NOMO-1 (cell line): Measurements from ENCODE around the gene UBE2D1.
A peak's percentile ranks its signal among the peaks of the same experiment; 100 is the strongest.
"Not testable (repeated sequence)": the region's sequence is repeated elsewhere in the genome, so short reads cannot be mapped to it uniquely, and the experiment has no call there.

Experiments used
- DNase-seq, 2 experiments: peaks; one replicate each; lab custom pipeline; 2025; ENCODE audit not compliant: unreplicated experiment in 2 of 2; lab: John Stamatoyannopoulos, UW

UBE2D1 gene

GRCh38 chr10:58373442-58373827 is 38.6 kb downstream of the UBE2D1 start:
- no peak for DNase-seq

- no peak for DNase-seq
These were observed 47.7 kb downstream of the UBE2D1 start for GRCh38 chr10:58382489-58382995.

- DNase-seq = peak; percentile 83 to 96
These were observed 49.3 kb downstream of the UBE2D1 start for GRCh38 chr10:58384095-58384494.

DNA sequence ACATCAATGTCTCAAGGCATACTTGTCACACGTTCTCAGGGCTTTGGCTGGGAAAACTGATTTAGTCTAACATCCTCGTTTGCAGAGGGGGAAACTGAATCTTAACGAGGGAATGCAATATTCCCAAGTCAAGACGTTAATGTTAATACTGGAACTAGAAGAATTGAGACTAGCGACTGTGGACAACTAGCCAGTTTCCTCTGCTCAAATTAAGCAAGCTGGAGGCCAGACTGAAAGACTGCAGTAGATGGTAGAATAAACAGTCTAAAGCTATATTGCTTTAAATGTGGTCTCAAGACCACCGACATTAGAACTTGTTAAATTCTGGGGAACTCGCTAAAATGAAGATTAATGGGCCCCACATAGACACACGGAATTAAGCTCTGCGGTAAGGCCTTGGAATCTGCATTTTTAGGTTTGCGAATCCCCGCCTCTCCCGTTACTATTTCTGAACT is 49.8 kb downstream of the UBE2D1 start:
- DNase-seq = no peak

DNA sequence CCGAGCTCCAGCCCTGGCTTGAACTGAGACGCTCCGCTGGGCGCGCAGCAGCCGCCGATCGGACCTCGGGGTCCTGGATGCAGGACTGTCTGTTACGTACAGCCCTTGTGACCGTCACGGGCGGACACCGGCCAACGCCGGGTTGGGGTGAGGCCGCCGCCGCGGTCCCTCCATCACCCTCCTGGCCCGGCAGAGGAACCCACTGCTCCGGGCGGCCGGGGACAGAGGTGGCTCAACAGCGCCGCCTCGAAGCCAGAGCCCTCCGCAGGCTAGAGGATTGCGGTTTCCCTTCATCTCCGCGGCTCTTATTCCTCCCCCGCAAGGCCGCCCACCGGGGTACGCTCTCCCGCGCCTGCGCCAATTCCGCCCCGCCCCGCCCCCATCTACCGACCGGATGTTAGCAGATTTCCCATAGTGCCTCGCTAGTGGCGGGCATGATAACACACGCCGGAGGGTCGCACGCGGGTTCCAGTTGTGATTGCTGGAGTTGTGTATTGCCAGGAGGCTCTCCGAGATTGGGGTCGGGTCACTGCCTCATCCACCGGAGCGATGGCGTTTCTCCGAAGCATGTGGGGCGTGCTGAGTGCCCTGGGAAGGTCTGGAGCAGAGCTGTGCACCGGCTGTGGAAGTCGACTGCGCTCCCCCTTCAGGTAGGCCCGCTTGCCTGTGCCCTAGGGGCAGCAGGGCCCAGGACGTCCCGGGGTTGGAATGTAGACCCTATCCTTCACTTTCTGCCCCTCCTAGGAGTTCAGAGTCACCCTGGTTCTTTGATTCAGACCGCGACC is 50.4 kb downstream of the UBE2D1 start, which contains the start of gene TFAM:
TFAM (plus strand) TSS at position 412 of the 785 bp plus-strand sequence; CDS start at position 550, 138 bp downstream.
- peak; percentile 90 for DNase-seq

- peak in 1 of 2 experiments; percentile 20 for DNase-seq
These were observed 50.9 kb downstream of the UBE2D1 start for GRCh38 chr10:58385784-58386112.

GRCh38 chr10:58389024-58389423 is 54.2 kb downstream of the UBE2D1 start:
- no peak for DNase-seq

GRCh38 chr10:58393317-58393716 is 58.5 kb downstream of the UBE2D1 start:
- no peak for DNase-seq

- no peak for DNase-seq
These were observed 59.7 kb downstream of the UBE2D1 start for GRCh38 chr10:58394471-58394870.

DNA sequence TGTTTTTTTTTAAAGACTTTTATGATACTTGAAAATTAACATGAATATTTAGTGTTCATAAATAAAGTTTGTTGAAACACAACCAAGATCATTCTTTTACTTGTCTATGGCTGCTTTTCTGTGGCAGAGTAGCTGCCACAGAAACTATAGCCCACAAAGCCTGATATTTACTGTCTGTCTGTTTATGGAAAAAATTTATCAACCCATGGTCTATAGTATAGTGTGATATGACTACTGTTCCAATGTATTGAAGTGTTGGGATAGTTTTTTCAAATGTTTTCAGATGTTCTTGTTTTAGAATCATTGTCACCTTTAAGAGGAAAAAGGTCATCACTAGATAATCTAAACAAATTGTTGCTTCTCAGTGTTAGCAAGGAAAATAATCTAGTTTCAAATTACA is 61.3 kb downstream of the UBE2D1 start:
- DNase-seq = no peak

GRCh38 chr10:58397830-58398229 is 63.0 kb downstream of the UBE2D1 start:
- no peak for DNase-seq

DNA sequence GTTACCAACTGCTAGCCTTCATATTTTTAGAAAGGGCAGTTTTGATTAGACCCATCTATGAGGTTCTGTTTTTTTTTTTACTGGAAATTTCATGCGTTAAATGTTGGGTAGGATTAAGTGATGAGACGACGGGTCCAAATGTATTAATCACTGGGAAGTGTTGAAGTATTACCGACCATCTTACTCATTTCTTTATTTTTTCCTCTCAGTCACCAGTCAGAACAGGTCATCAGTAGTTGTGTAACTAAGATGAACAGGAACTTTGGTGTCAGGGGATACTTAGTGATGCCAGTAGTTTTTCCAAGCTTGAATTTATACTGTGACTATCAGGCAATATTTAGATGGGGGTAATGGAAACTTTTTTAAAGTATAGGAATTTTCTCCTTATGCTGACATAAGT is 64.6 kb downstream of the UBE2D1 start:
- DNase-seq = no peak

DNA sequence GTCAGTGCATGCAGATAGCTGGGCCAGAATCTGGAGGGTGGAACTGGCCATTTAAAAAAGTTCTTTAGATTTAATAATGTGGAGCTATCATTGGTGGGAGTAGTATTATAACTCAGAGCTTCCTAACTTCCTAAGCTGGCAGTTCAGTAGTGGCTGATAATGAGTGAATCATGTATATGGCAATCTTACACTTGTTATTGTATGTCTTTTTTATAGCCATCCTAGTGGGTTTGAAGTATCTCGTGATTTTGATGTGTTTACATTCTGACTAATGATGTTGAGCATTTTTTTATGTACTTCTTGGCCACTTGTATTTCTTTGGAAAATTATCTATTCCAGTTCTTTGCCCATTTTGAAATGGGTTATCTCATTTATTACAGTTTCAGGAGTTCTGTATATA is 65.8 kb downstream of the UBE2D1 start:
- DNase-seq = no peak

- DNase-seq = no peak
These were observed 69.2 kb downstream of the UBE2D1 start for GRCh38 chr10:58404001-58404400.

- no peak for DNase-seq
These were observed 75.3 kb downstream of the UBE2D1 start for GRCh38 chr10:58409956-58410610.

DNA sequence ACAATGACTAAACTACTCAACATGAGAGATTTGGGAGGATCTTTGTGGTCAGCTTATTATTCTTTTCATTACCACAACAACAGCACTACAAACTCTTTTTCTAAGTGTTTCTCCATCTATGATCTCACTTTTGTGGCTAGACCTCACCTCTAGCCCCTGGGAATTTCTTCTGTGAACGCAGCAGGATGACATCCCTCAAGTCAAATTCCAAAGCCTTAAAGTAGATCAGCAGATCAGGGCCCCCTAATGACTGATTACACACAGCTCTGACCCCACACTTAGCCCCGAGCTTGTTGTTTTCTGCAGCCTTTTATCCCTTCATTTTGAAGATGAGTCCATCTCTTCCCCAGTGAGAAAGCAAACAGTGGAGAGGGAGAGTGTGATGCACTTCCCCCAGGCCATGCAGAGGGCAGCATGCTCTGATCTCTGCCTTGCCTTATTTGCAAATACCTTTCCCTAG is 77.7 kb downstream of the UBE2D1 start:
- no peak for DNase-seq

DNA sequence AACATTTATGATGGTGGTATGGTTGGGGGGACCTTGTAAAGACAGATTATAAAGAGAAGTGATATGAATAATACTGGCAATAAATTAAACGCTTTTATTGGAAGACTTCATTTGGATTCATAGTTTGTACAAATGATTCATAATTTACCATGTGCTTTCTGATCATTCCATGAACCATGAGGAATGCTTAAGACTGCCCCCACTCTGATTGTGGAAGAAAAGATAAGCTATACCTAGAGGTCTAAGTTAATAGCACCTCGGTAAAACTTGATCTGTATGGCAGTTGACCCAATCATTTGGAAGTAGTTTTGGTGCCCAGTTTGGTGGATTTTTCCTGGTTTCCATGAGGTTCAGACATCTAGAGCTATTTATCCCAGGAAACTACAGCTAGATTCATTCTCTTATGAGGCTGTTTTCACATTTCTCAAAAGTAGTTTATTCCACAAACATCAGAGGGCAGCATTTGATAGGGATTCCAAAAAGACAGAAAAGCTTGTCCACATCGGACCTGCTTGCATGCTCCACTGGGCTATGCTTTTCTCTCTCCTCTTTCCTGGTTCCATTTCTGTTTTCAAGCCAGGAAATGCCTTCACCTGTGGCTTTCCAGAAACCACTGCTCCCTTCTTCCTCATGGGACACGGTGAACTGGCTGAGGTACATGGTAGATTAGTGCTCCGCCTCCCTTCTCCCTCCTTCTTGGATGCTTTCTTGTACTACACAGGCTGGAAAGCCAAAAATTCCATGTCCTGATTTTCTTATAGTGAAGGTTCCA is 79.7 kb downstream of the UBE2D1 start:
- DNase-seq = no peak

DNA sequence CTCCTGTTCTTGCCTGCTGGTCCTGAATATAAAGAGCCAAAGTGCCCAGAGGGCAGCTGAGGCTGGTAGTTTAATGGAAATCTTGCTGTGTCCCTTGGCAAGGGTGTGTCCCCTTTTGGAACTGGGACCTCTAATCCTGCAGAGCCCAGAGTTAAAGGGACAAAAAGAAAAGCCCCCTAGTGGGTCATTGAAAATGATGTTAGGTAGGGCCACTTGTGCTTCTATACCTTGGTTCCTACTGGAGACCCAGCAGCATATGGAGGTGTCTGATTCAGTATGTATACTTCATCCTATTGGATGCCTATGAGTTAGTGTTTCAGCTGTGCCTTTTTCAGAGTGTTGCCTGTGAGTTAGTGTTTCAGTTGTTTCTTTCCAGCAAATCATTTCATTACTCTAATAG is 81.0 kb downstream of the UBE2D1 start:
- DNase-seq = no peak

- not testable (repeated sequence) for DNase-seq
These were observed 83.1 kb downstream of the UBE2D1 start for GRCh38 chr10:58417902-58418301.
